HG03565 (cell line): ENCODE data around the gene TSR3.
A peak's percentile ranks its signal among the peaks of the same experiment; 100 is the strongest.

Experiments used
- ATAC-seq: cut with Tn5 transposase; IDR thresholded peaks from one replicate; pipeline ENCODE4 v1.9.1; 2021; ENCODE audit warnings: mild to moderate bottlenecking, moderate library complexity; ENCODE audit not compliant: unreplicated experiment

The TSR3 gene

GRCh38 chr16:1351582-1352362 lies at the start of gene TSR3, which contains the start of gene GNPTG:
Gene TSR3, minus strand, starts transcription at chr16:1351878. Its CDS starts 74 bp downstream, at chr16:1351804.
Gene GNPTG, plus strand, starts transcription at chr16:1351931. Its CDS starts 35 bp downstream, at chr16:1351966.
- ATAC-seq, result peak; percentile 64

GRCh38 chr16:1401061-1401757 lies 49.5 kb upstream of the TSR3 start:
- ATAC-seq, result no peak

- ATAC-seq, result no peak
Measured at GRCh38 chr16:1398826-1399581, 47.3 kb upstream of the TSR3 start.

- ATAC-seq, result no peak
Measured at GRCh38 chr16:1398351-1398750, 46.7 kb upstream of the TSR3 start.

GRCh38 chr16:1397779-1398178 lies 46.1 kb upstream of the TSR3 start:
- ATAC-seq, result no peak

GRCh38 chr16:1395444-1396031 lies 43.9 kb upstream of the TSR3 start:
- no peak for ATAC-seq

GRCh38 chr16:1394367-1394951 lies 42.8 kb upstream of the TSR3 start:
- ATAC-seq, result no peak

- no peak for ATAC-seq
Measured at GRCh38 chr16:1393613-1394176, 42.0 kb upstream of the TSR3 start.

- ATAC-seq, result no peak
Measured at GRCh38 chr16:1392826-1393225, 41.1 kb upstream of the TSR3 start.

- no peak for ATAC-seq
Measured at GRCh38 chr16:1390239-1390779, 38.6 kb upstream of the TSR3 start.

- ATAC-seq, result no peak
Measured at GRCh38 chr16:1389762-1390161, 38.1 kb upstream of the TSR3 start.

GRCh38 chr16:1387331-1387730 lies 35.7 kb upstream of the TSR3 start:
- ATAC-seq, result no peak

GRCh38 chr16:1385232-1385631 lies 33.6 kb upstream of the TSR3 start:
- no peak for ATAC-seq

GRCh38 chr16:1383556-1383955 lies 31.9 kb upstream of the TSR3 start:
- ATAC-seq, result no peak

GRCh38 chr16:1381612-1382406 lies 30.1 kb upstream of the TSR3 start:
- no peak for ATAC-seq

GRCh38 chr16:1380195-1380594 lies 28.5 kb upstream of the TSR3 start:
- ATAC-seq, result no peak

GRCh38 chr16:1379304-1380076 lies 27.8 kb upstream of the TSR3 start:
- ATAC-seq, result no peak

- no peak for ATAC-seq
Measured at GRCh38 chr16:1378804-1379303, 27.2 kb upstream of the TSR3 start.
